ENCODE data around the gene CCER1. TPM values are rescaled to one million over a fixed set of nuclear protein-coding genes. Genes with fewer than 3 reads are reported as not detected.
A peak's percentile ranks its signal among the peaks of the same experiment; 100 is the strongest.

Gene CCER1
- polyA plus RNA-seq, 2 of the 4 experiments (the other 2 are of a cell fraction): not detected

DNA sequence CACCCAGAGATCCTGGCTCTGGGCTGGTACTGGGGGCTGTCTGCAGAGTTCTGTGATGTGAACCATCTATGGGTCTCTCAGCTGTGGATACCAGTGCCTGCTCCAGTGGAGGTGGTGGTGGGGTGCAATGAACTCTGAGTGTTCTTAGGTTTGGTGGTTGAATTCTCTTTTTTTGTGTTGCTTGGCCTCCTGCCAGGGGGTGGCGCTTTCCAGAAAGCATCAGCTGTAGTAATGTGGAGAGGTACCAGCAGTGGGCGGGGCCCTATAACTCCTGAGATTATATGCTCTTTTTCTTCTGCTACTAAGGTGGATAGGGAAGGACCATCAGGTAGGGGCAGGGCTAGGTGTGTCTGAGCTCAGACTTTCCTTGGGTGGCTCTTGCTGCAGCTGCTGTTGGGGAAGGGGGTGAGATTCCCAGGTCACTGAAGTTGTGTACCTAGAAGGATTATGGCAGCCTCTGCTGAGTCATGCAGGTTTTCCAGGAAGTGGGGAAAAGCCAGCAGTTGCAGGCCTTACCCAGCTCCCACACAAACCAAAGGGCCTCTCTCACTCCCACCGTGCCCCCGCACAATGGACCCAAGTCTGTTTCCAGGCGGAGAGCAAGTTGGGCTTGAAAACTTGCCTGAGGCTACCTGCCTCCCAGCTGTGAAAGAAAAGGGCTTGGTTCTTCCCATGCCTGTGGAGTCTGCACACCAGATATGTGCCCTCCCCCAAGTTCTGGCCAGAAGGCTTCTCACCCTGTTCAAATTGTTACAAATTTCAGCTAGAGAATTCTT lies 18.6 kb downstream of the CCER1 start:
- Histone ChIP-seq H3K27ac (0 out of 6 replicates have a peak overlapping the region, but pooled peaks of 1 of the 2 experiments have one; percentile 21), H3K4me2 (no peak overlapping the region), H3K4me3 (no peak overlapping the region), H3K9me3 (no peaks in the 10 kb centered on the region), H3K4me1 (no peaks in the 10 kb centered on the region)
- ATAC-seq: no peak
- DNase-seq (ENCODE audit: low read depth in 1 of 2, low spot score in 1 of 2): no peak
- POLR2A ChIA-PET: no interaction called here
- no peak for FAIRE-seq
- CTCF ChIA-PET: interaction anchor here (1.4 kb wide), 2 partner anchors 9 to 10 kb away, joined by 4 to 6 read pairs; no protein-coding TSS in a partner anchor
- TF ChIP-seq PBX3 (IDR thresholded peaks at IDR 0.05): no peak
- TF ChIP-seq HOXA7 (CRISPR knock-in tag; IDR thresholded peaks at IDR 0.05): no peak
- no peak for TF ChIP-seq GATA3 (IDR thresholded peaks at IDR 0.05; ENCODE audit: borderline replicate concordance)
- TF ChIP-seq, protein P1, sequence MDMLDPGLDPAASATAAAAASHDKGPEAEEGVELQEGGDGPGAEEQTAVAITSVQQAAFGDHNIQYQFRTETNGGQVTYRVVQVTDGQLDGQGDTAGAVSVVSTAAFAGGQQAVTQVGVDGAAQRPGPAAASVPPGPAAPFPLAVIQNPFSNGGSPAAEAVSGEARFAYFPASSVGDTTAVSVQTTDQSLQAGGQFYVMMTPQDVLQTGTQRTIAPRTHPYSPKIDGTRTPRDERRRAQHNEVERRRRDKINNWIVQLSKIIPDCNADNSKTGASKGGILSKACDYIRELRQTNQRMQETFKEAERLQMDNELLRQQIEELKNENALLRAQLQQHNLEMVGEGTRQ (IDR thresholded peaks at IDR 0.05): no peak
- TF ChIP-seq HDAC2 (IDR thresholded peaks at IDR 0.05): no peak
- no peak for TF ChIP-seq KDM5A (IDR thresholded peaks at IDR 0.05)
- no peak for TF ChIP-seq KDM1A (IDR thresholded peaks at IDR 0.05; ENCODE audit: low read depth)
- TF ChIP-seq CBX8 (IDR thresholded peaks at IDR 0.05): no peak
- TF ChIP-seq POLR2A (IDR thresholded peaks at IDR 0.05; ENCODE audit: low read length): no peak
- no peak for TF ChIP-seq MAZ (IDR thresholded peaks at IDR 0.05; ENCODE audit: borderline replicate concordance, low read depth, low read length)
- TF ChIP-seq NPAS2 (CRISPR knock-in tag; IDR thresholded peaks at IDR 0.05; ENCODE audit: borderline replicate concordance): no peak
- TF ChIP-seq RFX5 (IDR thresholded peaks at IDR 0.05): no peak
- TF ChIP-seq EP300 (IDR thresholded peaks at IDR 0.05): no peak
- no peak for TF ChIP-seq FOSB (CRISPR knock-in tag; IDR thresholded peaks at IDR 0.05)
- no peak for TF ChIP-seq RARB (CRISPR knock-in tag; IDR thresholded peaks at IDR 0.05)
- TF ChIP-seq SMC3 (IDR thresholded peaks at IDR 0.05): no peak
- 88% methylated on average over 5 of the region's 5 CpGs for WGBS (ENCODE audit: missing lambda C conversion rate)

DNA sequence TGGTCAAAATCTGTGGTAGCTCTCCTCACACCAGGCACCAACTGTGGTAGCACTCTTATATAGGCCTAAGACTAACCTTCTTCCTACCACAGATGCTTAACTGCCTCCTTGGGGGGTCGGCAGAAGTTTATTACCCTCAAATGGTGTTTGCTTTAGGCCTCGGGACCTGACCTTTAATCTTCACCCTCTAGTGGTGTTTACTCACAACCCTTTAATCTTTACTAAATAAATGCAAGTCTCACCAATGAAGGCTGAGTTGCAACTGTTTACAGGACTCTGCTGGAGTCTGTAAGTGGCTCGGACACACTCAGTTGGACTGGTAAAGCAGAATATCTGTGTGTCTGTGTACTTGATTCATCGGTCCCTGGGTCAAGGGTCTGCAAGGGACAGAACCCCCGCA lies 29.4 kb downstream of the CCER1 start:
- CTCF ChIA-PET: interaction anchor here (1.3 kb wide), 1 partner anchor 1454 kb away, joined by 3 read pairs; no protein-coding TSS in a partner anchor
- DNase-seq (ENCODE audit: low read depth in 1 of 2, low spot score in 1 of 2): peak in 1 of 2 experiments; percentile 9
- H3K4me2 ChIP-seq: no peak overlapping the region
- H3K9me3 ChIP-seq: no peaks in the 10 kb centered on the region
- ATAC-seq: no peak; a peak in 1 of 6 replicates
- no peak for FAIRE-seq
- no peak overlapping the region for H3K27ac ChIP-seq
- 15% methylated on average over 5 of the region's 5 CpGs for WGBS (ENCODE audit: missing lambda C conversion rate)
- TF ChIP-seq JUNB (IDR thresholded peaks at IDR 0.05) (no peak), KDM1A (IDR thresholded peaks at IDR 0.05; ENCODE audit: low read depth) (no peak), RARB (CRISPR knock-in tag; IDR thresholded peaks at IDR 0.05) (no peak), ZC3H11A (IDR thresholded peaks at IDR 0.05) (no peak), ZFP36 (IDR thresholded peaks at IDR 0.05; ENCODE audit: borderline replicate concordance, partially characterized antibody) (no peak), RAD21 (conservative IDR thresholded peaks at IDR 0.05 in 1 of 2, IDR thresholded peaks at IDR 0.05 in 1 of 2) (no peak), HOXA7 (CRISPR knock-in tag; IDR thresholded peaks at IDR 0.05) (no peak)
- TF ChIP-seq, protein P2, sequence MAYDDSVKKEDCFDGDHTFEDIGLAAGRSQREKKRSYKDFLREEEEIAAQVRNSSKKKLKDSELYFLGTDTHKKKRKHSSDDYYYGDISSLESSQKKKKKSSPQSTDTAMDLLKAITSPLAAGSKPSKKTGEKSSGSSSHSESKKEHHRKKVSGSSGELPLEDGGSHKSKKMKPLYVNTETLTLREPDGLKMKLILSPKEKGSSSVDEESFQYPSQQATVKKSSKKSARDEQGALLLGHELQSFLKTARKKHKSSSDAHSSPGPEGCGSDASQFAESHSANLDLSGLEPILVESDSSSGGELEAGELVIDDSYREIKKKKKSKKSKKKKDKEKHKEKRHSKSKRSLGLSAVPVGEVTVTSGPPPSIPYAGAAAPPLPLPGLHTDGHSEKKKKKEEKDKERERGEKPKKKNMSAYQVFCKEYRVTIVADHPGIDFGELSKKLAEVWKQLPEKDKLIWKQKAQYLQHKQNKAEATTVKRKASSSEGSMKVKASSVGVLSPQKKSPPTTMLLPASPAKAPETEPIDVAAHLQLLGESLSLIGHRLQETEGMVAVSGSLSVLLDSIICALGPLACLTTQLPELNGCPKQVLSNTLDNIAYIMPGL (CRISPR knock-in tag; IDR thresholded peaks at IDR 0.05; ENCODE audit: borderline replicate concordance): no peak
- H3K4me1 ChIP-seq: no peaks in the 10 kb centered on the region
- POLR2A ChIA-PET: no interaction called here
- no peak overlapping the region for H3K4me3 ChIP-seq
